Measurements from ENCODE around the gene PRKCQ.
"Not testable (repeated sequence)": the region's sequence is repeated elsewhere in the genome, so short reads cannot be mapped to it uniquely, and the experiment has no call there.

Gene PRKCQ

GRCh38 chr10:6383096-6383812 is 196.8 kb downstream of the PRKCQ start:
- DNase-seq, result no peak

DNA sequence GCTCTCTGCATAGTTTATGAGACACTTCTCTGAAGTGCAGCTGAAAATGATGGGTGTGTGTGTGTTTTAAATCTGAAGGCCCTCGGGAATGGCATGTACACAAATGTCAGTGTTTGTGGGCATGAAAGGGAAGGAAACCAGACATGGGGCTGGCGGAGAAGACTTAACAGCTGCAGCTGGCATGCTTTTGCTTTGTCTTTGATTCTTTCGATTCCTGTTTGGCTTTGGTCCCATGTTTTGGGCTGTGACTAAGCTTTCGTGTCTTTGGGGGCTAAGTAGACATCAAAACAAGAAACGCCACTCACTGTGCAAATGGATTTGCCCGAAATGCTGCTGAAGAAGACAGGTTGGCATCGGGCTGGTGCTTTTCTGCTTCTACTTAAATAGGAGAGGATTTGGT is 198.0 kb downstream of the PRKCQ start:
- DNase-seq, result peak in 1 of 2 donors; percentile 27

GRCh38 chr10:6380478-6380877 is 199.6 kb downstream of the PRKCQ start:
- DNase-seq, result not testable (repeated sequence)

GRCh38 chr10:6379015-6379776 is 200.9 kb downstream of the PRKCQ start:
- no peak for DNase-seq
